Measurements from ENCODE around the gene CMTR1.

GRCh38 chr6:37514321-37514771, 81.3 kb downstream of the CMTR1 start:
- no peak for TF ChIP-seq CTCF (IDR thresholded peaks at IDR 0.05)
- no peak for TF ChIP-seq REST (IDR thresholded peaks at IDR 0.05; ENCODE audit: insufficient read depth in 1 of 2, low read depth in 2 of 2, low read length in 1 of 2)
- no peak for TF ChIP-seq POLR2AphosphoS5 (IDR thresholded peaks at IDR 0.05; ENCODE audit: low read depth, low read length)
- TF ChIP-seq SIN3A (IDR thresholded peaks at IDR 0.05; ENCODE audit: borderline replicate concordance, insufficient read depth, low read depth, low read length): no peak
- no peak for TF ChIP-seq TCF7L2 (IDR thresholded peaks at IDR 0.05; ENCODE audit: low read depth, low read length)

Data from Panc1 (cell line).